PC-3 (cell line): ENCODE results near the gene PPFIA1.

Experiments
- EZH2 ChIP-seq: fragments of 300-600 bp; sonication (generic); IDR thresholded peaks from one replicate; pipeline ENCODE4 v1.6.1; 2017; ENCODE audit warnings: antibody characterized with exemption, mild to moderate bottlenecking, low read length; ENCODE audit not compliant: unreplicated experiment
- EZH2phosphoT487 ChIP-seq: fragments of 300-600 bp; sonication (generic); IDR thresholded peaks from 2 replicates; pipeline ENCODE4 v1.6.1; 2018; ENCODE audit warnings: mild to moderate bottlenecking, antibody characterized with exemption, low read length, borderline replicate concordance
- TF ChIP-seq, protein P1 (sequence below): fragments of 300-600 bp; sonication (generic); conservative IDR thresholded peaks from 2 replicates; pipeline ENCODE4 v1.5.1; 2017; ENCODE audit warnings: antibody characterized with exemption, low read depth, mild to moderate bottlenecking, low read length

DNA sequence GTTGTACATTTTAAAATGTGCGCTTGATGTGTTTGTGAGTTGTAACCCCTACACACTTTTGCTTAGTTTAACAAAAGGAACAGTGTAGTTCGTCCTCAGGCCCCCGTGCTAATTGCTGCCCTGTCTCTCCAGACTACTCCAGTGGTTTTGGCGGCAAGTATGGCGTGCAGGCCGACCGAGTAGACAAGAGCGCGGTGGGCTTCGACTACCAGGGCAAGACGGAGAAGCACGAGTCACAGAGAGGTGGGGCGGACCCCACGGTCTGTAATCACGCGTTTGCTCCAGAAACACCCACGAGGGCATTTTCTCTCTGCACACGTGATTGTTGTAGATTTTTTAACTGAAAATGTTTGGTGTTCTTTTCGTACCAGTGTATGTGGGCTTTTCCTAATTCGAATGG is 146.4 kb downstream of the PPFIA1 start:
- TF ChIP-seq, protein P1, sequence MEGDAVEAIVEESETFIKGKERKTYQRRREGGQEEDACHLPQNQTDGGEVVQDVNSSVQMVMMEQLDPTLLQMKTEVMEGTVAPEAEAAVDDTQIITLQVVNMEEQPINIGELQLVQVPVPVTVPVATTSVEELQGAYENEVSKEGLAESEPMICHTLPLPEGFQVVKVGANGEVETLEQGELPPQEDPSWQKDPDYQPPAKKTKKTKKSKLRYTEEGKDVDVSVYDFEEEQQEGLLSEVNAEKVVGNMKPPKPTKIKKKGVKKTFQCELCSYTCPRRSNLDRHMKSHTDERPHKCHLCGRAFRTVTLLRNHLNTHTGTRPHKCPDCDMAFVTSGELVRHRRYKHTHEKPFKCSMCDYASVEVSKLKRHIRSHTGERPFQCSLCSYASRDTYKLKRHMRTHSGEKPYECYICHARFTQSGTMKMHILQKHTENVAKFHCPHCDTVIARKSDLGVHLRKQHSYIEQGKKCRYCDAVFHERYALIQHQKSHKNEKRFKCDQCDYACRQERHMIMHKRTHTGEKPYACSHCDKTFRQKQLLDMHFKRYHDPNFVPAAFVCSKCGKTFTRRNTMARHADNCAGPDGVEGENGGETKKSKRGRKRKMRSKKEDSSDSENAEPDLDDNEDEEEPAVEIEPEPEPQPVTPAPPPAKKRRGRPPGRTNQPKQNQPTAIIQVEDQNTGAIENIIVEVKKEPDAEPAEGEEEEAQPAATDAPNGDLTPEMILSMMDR = no peak
- TF ChIP-seq EZH2phosphoT487 (no peak), EZH2 (no peak)
